NOMO-1 treated with dmso at 0.1 percent for 144 hours (cell line): Measurements from ENCODE around the gene PRTFDC1.

Source experiments
- DNase-seq: peaks from one replicate; lab custom pipeline; 2025; ENCODE audit not compliant: unreplicated experiment; lab: John Stamatoyannopoulos, UW

PRTFDC1 gene

GRCh38 chr10:24882047-24882698 lies 70.2 kb downstream of the PRTFDC1 start:
- no peak for DNase-seq

DNA sequence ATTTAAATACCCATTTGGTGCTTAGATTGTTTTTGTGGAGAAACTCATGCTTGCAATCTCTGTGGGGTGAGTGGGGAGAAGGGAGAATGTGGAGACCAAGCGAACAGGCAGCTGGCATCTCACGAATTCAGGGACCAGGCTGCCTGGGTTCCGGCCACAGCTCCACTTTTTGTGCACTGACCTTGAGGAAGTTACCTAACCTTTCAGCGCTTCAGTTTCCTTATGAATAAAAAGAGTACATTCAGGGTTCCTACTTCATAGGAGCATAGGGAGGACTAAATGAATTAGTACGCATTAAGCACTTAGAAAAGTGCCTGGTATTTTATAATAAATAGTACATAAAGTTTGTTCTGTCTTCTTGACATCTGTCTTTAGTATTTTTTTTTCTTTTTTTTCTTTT lies 72.5 kb downstream of the PRTFDC1 start:
- peak; percentile 20 for DNase-seq

DNA sequence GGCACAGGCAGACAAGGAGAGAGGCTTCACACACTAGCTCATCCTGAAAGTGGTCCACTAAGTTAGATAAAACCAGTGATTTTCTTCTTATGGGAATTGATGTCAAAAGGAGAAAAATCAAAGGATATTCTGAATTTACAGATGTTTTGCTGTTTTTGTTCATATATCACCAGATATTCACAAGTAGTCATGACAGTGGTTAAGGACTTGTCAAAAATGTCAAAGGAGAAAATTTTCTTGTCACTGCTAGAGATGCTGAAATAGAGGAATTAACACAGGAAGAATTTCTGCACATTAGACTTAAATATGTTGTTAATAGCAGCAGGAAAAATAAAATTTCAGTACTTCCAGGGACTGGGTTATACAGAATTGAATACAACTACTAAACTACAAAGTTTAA lies 78.3 kb downstream of the PRTFDC1 start:
- DNase-seq: no peak

- peak; percentile 76 for DNase-seq
These were observed 79.1 kb downstream of the PRTFDC1 start for GRCh38 chr10:24873281-24873683.

GRCh38 chr10:24872790-24873182 lies 79.6 kb downstream of the PRTFDC1 start:
- DNase-seq: no peak

- no peak for DNase-seq
These were observed 80.2 kb downstream of the PRTFDC1 start for GRCh38 chr10:24872049-24872789.

DNA sequence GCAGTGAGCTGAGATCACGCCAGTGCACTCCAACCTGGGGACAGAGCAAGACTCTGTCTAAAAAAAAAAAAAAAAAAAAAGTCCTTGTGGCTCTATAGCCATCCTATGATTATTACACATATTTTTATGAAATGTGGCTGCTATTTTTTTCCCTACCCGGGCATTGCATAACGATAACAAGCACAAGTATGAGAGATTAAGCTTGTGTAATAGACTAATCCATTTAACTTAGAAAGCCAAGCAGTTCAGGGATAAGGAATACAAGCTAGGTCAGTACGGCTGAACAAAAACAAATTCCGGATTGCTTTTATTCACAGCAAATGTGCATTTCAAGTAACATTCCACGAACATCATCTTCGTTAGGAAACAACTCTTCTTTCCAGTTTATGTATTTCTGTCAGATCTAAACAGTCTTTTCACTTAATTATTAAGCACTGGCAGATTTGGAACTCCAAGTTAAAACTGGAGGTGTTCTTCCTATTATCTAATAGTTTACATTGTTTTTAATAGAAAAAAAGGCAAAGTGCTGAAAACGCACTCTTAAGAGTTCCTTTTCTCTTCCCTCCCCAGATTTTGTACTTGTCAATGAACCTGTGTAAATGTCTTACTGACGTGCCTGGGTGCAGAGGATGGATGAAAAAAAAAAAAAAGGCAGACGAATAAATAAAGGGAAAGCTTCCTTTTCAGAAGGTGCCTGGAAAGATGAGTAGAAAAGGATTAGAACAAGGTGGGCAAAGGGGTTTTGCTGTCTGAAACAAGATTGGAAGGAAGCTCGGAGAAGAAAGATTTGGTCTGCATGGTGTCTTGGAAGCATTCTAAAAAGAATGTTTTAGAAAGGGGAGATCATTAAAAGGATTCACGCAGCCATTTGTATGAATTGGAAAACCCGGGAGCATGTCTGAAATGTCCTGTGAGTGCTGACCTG lies 81.1 kb downstream of the PRTFDC1 start:
- DNase-seq: no peak

DNA sequence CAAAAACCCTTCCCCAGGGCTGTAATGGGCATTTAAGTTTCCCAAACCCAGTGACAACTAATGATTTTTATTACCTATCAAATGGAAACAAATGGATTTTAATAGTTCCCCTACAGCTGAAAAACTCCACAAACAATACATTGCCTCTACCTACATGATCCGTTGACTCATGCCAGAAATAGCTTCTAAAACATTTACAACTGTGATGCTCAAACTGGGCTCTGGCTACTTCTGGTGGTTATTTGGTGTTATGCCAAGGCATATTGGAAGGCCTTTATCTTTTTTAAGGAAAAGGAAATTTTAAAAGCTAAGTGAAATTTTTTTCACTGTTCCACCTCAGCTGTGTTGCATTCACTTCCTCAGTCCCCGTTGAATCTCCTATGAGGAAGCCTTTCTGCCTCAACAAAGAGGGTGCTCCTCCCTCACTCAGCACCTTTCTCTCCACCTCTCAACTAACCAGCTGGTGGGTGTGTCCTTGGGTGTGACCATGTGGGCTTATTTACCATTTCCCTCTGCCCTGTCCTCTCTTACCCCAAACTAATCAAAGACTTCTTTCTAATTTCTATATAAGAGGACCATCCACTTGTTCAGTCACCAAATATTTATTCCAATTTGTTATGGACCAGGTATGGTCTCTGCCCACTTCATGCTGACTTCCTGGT lies 82.9 kb downstream of the PRTFDC1 start:
- DNase-seq: no peak

DNA sequence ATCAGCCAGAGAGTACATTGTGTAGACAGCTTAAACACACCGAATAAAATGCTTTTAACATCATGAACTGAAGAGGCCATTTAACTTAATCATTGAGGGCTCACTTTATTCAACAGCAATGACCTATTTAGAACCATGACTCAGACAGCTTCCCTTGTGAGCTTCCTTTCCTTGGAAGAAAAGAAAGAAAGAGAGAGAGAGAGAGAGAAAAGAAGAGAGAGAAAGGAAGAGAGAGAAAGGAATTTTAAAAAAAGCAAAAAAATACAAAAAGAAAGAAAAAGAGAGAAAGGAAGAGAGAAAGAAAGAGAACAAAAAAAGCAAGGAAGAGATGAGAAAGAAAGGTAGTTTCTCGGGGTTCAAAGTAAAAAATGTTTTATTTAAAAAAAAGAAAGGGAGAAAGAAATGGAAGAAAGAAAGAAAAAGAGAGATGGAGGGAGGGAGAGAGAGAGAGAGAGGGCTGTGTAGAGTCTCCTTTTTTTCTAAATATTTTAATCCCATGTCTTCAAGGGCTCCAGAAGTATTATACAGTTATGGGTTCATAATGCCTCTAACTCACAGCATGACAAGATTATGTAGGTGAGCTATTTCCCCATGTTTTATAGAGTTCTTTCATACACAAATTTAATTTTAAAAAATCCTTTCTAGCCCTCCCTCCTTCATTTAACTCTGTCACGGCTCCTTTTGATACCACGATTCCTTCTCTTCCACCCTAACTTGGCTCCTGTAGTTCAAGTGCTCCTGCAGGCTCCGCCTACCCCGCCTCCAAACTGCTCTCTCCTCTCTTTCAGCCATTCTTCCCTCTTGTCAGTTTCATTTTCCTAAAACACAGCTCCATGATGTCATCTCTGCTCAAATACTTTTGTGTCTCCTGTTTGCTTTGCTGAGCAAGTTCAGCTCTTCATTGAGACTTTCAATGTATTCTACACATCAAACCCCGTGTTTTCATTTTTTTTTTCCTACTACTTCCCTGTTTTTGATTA lies 85.5 kb downstream of the PRTFDC1 start:
- DNase-seq: peak; percentile 14

DNA sequence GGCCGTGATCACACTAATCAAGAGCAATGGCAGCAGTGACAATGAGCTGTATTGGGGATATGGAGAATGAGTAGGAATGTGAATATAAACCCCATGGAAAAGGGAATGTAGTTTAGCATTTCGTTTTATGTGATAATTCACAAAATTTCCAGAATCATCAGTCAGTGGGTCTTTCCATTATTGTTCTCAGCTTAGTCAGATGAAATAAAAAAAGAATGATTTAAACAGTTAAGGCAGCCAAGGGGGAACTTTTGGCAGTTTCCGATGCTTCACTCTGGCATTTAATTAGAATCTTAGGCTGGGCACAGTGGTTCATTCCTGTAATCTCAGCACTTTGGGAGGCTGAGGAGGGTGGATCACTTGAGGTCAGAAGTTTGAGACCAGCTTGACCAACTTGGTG lies 86.6 kb downstream of the PRTFDC1 start:
- DNase-seq: no peak

DNA sequence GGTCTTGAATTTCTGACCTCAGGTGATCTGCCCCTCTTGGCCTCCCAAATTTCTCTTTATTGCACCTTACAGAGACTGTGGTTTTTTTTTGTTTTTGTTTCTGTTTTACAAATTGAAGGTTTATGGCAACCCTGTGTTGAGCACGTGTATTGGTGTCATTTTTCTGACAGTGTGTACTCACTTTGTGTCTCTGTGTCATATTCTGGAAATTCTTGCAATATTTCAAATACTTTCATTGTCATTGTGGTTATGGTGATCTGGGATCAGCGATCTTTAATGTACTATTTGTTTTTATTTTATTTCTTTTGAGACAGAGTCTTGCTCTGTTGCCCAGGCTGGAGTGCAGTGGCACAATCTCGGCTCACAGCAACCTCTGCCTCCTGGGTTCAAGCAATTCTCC lies 89.8 kb downstream of the PRTFDC1 start:
- DNase-seq: no peak

DNA sequence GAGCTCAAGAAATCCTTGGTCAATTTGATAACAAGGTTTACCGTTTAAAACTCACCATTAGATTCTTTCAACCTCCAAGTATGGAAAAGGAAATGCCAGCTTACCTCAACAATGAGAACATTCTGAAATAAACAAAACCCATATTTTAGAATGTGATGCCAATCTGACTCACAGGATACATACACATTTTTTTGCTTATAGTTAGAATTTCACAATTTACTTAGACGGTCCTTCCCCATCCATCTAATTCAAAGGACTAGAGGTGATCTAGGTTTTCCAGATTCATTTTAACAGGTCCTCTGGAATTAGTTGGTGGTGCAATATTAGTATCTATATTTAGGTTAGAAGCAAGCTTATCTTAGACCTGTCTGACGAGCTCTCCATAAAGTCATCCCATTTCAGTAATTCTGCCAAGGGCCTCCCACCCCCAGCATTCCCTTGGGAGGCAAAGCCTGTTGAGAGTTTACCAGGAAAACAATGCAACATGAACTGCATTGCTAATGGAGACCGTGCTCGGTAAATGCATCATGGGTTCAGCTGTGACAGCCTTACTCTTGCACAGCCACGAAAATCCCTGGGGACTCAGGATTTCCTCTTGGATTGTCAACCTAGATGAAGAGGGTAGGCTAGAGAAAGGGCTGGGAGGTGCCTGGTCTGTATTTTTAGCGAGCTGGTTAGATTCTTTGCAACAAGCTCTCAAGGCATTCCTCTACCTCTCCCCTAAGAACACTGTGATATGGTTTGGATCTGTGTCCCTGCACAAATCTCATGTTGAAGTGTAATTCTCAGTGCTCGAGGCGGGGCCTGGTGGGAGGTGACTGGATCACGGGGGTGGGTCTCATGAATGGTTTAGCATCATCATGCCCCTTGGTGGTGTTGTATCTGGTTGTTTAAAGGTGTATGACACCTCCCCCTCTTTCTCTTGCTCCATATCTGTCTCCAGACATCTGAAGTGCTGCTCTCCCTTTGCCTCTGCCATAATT lies 93.8 kb downstream of the PRTFDC1 start:
- DNase-seq: no peak

- DNase-seq: no peak
These were observed 95.2 kb downstream of the PRTFDC1 start for GRCh38 chr10:24857031-24857725.

DNA sequence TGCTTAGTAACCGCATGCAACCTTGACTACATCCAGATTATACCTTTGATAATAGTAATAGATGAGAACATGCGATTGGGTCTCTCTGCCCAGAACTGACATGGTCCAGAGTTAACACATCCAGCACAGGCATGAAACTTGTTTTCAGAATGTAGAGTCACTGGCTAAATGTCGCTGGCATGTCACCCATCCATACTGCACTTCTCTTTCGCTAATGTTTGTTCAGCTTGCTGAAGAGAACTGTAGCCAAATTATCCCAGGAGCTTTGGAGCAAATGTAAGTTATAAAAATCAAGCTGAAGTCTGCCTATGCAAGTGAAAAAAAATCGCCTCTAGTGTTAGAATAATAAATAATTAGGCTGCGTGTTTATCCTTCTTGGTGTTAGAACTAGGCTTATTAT lies 98.2 kb downstream of the PRTFDC1 start:
- DNase-seq: no peak

- DNase-seq: no peak
These were observed 98.7 kb downstream of the PRTFDC1 start for GRCh38 chr10:24853661-24854060.

GRCh38 chr10:24851629-24852028 lies 100.8 kb downstream of the PRTFDC1 start:
- no peak for DNase-seq

DNA sequence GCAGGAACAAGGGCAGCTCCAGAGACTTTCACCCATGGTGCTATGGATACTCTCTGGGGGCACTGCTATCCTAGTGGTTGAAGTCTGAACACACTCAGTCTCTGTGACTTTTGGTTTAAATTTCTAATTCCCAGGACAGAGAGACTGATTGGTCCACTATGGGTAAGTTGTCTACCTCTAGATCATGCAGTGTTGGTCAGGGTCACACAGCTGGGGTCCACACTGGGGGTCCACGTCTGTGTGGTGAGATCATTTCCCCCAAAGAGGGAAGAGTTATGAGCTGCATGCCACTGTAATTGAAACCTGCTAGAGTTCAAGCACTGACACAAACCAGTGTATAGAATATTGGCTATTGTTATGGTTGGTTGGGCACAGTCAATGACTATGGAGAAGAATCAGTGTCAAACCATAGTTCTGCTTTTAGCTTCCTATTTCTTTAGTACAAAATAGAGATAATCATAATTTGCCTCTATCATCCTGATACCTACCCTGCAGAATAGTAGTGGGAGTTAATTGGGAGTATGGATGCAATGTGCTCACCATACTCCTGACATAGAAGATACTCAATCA lies 101.6 kb downstream of the PRTFDC1 start:
- DNase-seq: no peak
